ENCODE measurements around the gene PRKAA1. TPM values are rescaled to one million over a fixed set of nuclear protein-coding genes. Genes with fewer than 3 reads are reported as not detected.

Gene PRKAA1
- total and polyA plus RNA-seq, 8 donors: 17.5 to 42.9 (median 30.6) TPM

DNA sequence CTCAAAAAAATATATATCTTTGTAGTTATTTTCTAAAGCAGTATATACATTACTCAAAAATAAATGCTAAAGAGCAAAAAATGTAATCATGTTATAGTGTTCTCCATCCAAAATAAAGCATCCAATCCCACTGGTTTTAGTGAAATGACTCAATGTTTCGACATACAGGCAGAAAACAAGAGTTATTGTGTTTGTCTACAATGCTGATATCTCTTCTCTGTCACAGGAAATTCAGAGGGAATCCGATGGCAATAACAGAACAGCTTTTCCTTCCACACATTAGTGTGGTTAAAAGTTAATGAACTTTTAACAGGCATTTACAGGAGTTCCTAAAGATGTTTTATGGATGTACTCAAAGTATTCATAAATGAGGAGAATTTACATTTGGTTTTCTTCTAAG, 54.4 kb downstream of the PRKAA1 start:
- 90 to 95% methylated on average over 2 of the region's 2 CpGs for WGBS, 2 donors
- intact Hi-C loops (cut with DNase I): no loop called here

DNA sequence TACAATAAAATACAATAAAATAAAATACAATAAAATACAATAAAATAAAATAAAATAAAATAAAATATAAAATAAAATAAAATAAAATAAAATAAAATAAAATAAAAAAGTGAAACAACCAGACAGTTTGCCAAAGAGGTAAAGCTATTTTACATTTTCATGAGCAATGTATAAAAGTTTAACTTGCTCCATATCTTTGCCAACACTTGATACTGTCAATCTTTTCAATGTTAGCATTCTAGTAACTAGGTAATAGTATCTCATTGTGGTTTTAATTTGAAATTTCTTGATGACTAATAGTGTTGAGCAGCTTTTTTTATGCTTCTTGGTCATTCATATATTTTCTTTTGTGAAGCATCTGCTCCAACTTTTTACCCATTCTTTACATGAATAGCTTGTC, 59.7 kb downstream of the PRKAA1 start:
- Histone ChIP-seq H3K27ac (no peak overlapping the region), H3K4me3 (no peak overlapping the region), H3K9me3 (no peaks in the 10 kb centered on the region), H3K36me3 (peaks cover 0 to 13% (median 0%) of the 10 kb centered on the region in 3 donors), H3K4me1 (peaks cover 23 to 28% (median 27%) of the 10 kb centered on the region in 3 donors), H3K27me3 (no peaks in the 10 kb centered on the region)
- intact Hi-C loops (cut with DNase I): no loop called here
- DNase-seq (no peak), FAIRE-seq (peak; percentile 85), ATAC-seq (no peak)
- TF ChIP-seq, protein P1, sequence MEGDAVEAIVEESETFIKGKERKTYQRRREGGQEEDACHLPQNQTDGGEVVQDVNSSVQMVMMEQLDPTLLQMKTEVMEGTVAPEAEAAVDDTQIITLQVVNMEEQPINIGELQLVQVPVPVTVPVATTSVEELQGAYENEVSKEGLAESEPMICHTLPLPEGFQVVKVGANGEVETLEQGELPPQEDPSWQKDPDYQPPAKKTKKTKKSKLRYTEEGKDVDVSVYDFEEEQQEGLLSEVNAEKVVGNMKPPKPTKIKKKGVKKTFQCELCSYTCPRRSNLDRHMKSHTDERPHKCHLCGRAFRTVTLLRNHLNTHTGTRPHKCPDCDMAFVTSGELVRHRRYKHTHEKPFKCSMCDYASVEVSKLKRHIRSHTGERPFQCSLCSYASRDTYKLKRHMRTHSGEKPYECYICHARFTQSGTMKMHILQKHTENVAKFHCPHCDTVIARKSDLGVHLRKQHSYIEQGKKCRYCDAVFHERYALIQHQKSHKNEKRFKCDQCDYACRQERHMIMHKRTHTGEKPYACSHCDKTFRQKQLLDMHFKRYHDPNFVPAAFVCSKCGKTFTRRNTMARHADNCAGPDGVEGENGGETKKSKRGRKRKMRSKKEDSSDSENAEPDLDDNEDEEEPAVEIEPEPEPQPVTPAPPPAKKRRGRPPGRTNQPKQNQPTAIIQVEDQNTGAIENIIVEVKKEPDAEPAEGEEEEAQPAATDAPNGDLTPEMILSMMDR (IDR thresholded peaks at IDR 0.05): no peak

More for the DNA sequence above, 54.4 kb downstream of the PRKAA1 start:
- Histone ChIP-seq H3K36me3 (peaks cover 0 to 13% (median 0%) of the 10 kb centered on the region in 3 donors), H3K27me3 (no peaks in the 10 kb centered on the region), H3K27ac (no peak overlapping the region), H3K9me3 (no peaks in the 10 kb centered on the region), H3K4me1 (peaks cover 0 to 5% (median 0%) of the 10 kb centered on the region in 3 donors), H3K4me3 (no peak overlapping the region)
- ATAC-seq: no peak
- TF ChIP-seq, protein P1 (IDR thresholded peaks at IDR 0.05): no peak
- DNase-seq: no peak
- FAIRE-seq: no peak

DNA sequence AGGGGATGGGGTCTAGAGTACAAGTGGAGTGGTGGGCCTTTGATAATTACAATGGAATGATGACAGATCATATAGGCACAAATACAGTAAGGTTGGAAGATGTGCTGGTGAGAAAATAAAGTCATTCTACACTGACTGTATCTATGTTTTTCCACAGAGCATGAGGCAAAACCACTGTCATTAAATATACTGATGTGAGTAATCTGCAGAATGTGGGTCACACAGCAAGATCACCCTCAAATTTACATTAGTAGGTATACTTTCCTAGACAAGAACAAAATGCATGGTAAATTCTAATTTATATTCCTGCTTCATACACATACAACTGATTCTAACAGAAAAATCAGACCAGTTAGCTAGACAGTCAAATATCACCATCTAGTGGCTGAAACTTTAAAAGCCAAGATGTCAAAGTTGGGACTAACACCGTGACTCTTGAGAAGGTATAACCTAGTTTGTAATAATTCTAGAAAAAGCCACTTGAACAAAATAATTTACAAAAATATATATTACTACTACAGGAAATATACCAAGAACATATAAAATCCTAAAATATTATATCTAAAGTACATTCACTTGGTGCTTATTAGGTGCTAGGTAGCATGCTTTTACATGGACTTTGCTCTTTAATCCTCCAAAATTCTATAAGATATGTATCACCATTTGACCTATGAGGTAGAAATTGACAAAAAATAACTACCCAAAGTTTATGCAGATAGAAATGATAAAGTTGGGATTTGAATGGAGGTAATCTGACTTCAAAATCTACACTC, 61.9 kb downstream of the PRKAA1 start:
- Histone ChIP-seq H3K4me3 (no peak overlapping the region), H3K27me3 (no peaks in the 10 kb centered on the region), H3K4me1 (peaks cover 27 to 37% (median 32%) of the 10 kb centered on the region in 3 donors), H3K27ac (no peak overlapping the region), H3K9me3 (no peaks in the 10 kb centered on the region), H3K36me3 (peaks cover 0 to 9% (median 0%) of the 10 kb centered on the region in 3 donors)
- FAIRE-seq (peak; percentile 92), DNase-seq (no peak), ATAC-seq (peak; percentile 43 to 79 (median 65))
- intact Hi-C loops (cut with DNase I): no loop called here
- TF ChIP-seq, protein P1 (IDR thresholded peaks at IDR 0.05): peak; percentile 30 to 64 (median 52)
- 2 to 8% methylated on average over 1 of the region's 1 CpG for WGBS, 2 donors

DNA sequence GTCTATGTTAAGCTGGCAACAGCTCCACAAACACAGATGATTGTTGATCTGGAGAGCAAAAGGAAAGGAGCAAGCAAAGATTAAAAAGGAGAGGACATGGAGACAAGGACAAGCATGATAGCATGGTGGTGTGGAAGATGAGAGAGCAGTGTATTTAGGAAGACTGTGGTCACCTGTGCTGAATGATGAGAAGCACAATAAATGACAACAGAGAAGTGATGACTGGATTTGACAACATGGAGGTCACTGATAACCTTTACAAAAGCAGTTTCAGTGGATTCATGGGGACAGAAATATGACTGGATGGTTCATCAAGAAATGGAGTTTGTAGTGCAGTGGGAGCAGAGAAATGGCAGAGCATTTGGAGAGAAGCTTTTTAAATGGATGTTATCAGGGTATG, 62.6 kb downstream of the PRKAA1 start:
- H3K27ac ChIP-seq: peak overlapping the region in 3 of 4 donors; percentile 43 to 75 (median 55)
- no peak overlapping the region for H3K4me3 ChIP-seq
- peak in 1 of 4 donors; percentile 2 for ATAC-seq
- no peaks in the 10 kb centered on the region for H3K27me3 ChIP-seq
- no peak for DNase-seq
- TF ChIP-seq, protein P1 (IDR thresholded peaks at IDR 0.05): no peak
- peaks cover 27 to 37% (median 32%) of the 10 kb centered on the region in 3 donors for H3K4me1 ChIP-seq
- no peaks in the 10 kb centered on the region for H3K9me3 ChIP-seq
- FAIRE-seq: no peak
- intact Hi-C loops (cut with DNase I): no loop called here
- H3K36me3 ChIP-seq: peaks cover 0 to 2% (median 0%) of the 10 kb centered on the region in 3 donors

DNA sequence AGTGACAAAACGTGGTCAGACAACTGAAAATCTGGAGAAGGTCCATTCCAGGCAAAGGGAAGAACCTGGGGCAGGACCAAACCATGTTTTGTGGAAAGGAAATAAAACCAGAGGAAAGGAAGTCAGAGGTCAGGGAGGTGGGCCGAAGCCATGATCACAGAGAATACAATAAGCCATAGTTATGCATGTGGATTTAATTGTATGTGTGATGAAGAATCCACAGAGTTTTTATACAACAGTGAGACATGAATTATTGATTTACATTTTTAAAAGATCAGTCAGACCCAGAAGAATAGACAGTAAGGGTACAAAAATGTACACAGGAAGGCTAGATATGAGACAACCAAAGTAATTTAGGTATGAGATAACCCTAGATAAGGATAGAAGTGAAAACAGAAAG, 63.2 kb downstream of the PRKAA1 start:
- peaks cover 27 to 37% (median 32%) of the 10 kb centered on the region in 3 donors for H3K4me1 ChIP-seq
- TF ChIP-seq, protein P1 (IDR thresholded peaks at IDR 0.05): no peak
- intact Hi-C loops (cut with DNase I): no loop called here
- H3K9me3 ChIP-seq: no peaks in the 10 kb centered on the region
- H3K4me3 ChIP-seq: peak overlapping the region in 1 of 4 donors; percentile 1
- H3K27me3 ChIP-seq: no peaks in the 10 kb centered on the region
- 32 to 41% methylated on average over 2 of the region's 2 CpGs for WGBS, 2 donors
- H3K27ac ChIP-seq: peak overlapping the region; percentile 40 to 75 (median 49)
- ATAC-seq (peak in 3 of 4 donors; percentile 3 to 16 (median 9)), DNase-seq (no peak), FAIRE-seq (no peak)
- no peaks in the 10 kb centered on the region for H3K36me3 ChIP-seq
